ENCODE results near the gene ADGRA3. TPM values are rescaled to one million over a fixed set of nuclear protein-coding genes. Genes with fewer than 3 reads are reported as not detected.

Gene ADGRA3
- total RNA-seq, 4 donors from 2014 or later = 14.9 to 26.3 (median 20.2) TPM

DNA sequence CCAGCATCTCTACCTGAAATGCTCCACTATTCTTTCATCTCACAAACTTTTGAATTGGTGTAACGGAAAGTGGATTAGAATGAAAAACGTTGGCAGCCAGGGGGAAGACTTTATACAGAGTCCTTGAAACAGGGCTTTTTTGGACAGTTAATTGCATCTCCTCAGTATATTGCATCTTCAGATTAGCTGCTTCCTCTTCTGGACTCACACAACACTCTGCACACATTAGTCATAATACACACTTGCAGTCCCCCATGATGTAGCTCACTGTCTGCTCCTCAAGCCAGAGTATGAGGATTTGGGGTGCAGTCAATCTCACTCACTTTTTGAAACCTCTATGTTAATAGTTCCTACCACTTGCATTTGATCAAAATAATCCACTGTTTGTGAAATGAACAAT, 101.0 kb downstream of the ADGRA3 start:
- Histone ChIP-seq H3K9me3 (no peaks in the 10 kb centered on the region), H3K36me3 (peaks cover 0 to 23% (median 0%) of the 10 kb centered on the region in 3 donors), H3K27me3 (no peaks in the 10 kb centered on the region), H3K4me1 (no peaks in the 10 kb centered on the region), H3K27ac (no peak overlapping the region), H3K4me3 (no peak overlapping the region)
- DNase-seq (ENCODE audit: low spot score in 2 of 2) = no peak
- TF ChIP-seq EP300 (IDR thresholded peaks at IDR 0.05) (no peak), POLR2A (IDR thresholded peaks at IDR 0.05) (no peak), CTCF (IDR thresholded peaks at IDR 0.05) (no peak)
- 74 to 75% methylated on average over 2 of the region's 2 CpGs for WGBS, 2 donors

- Histone ChIP-seq H3K36me3 (peaks cover 0 to 17% (median 0%) of the 10 kb centered on the region in 3 donors), H3K4me1 (no peaks in the 10 kb centered on the region), H3K27me3 (no peaks in the 10 kb centered on the region), H3K27ac (no peak overlapping the region), H3K4me3 (no peak overlapping the region), H3K9me3 (no peaks in the 10 kb centered on the region)
- WGBS, 2 donors = 66 to 72% methylated on average over 4 of the region's 4 CpGs
- TF ChIP-seq CTCF (IDR thresholded peaks at IDR 0.05) = no peak
- TF ChIP-seq EP300 (IDR thresholded peaks at IDR 0.05) = no peak
- TF ChIP-seq POLR2A (IDR thresholded peaks at IDR 0.05) = no peak
- DNase-seq (ENCODE audit: low spot score in 2 of 2) = no peak
Observed at GRCh38 chr4:22413471-22413870, 102.4 kb downstream of the ADGRA3 start.

DNA sequence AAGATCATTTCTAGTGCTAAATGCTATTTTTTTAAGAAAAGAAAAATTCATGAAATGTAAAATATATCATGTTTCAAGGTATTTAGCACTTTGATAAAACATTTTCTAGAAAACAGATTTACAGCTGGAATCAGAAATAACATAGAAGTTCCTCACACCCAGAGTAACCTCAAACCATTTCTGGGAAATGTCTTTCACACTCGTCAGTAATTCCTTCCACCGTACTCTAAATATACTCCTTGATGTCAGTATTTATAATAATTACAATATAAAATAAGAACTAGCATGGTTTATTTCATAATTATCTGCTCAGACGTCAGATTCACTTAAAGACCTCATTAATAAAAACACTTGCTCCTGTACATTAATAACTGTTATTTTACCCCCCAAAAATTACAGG, 103.9 kb downstream of the ADGRA3 start:
- Histone ChIP-seq H3K36me3 (peaks cover 0 to 14% (median 0%) of the 10 kb centered on the region in 3 donors), H3K4me3 (no peak overlapping the region), H3K27me3 (no peaks in the 10 kb centered on the region), H3K9me3 (no peaks in the 10 kb centered on the region), H3K4me1 (no peaks in the 10 kb centered on the region), H3K27ac (no peak overlapping the region)
- DNase-seq (ENCODE audit: low spot score in 2 of 2) = no peak
- 91 to 93% methylated on average over 3 of the region's 3 CpGs for WGBS, 2 donors
- TF ChIP-seq POLR2A (IDR thresholded peaks at IDR 0.05) (no peak), CTCF (IDR thresholded peaks at IDR 0.05) (no peak), EP300 (IDR thresholded peaks at IDR 0.05) (no peak)

DNA sequence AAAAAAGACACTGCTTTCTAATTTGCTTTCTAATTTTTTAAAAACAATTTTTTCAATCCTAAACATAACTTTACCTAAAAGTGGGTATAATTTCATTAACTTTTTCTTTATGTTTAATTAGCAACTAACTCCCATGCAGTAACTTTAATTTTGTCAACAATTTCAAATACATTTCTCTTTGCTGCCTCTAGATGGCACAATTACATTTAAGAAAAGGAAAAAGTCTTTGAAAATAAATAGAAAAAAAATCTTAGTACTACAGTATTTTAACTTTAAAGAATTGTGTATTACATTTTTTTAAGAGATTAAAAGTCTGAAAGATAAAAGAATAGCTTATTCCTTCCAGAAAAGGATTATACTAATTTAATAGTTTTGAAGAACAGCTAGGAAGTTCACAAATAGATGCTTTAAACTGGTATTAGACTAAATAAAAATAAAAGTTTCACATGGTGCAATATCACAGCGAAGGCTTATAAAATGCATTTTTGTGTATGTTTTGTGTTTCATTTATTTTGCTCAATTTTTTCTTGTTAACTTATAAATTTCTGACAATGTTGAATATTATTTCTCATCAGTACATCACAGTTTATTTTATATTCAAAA, 105.1 kb downstream of the ADGRA3 start:
- H3K27ac ChIP-seq = no peak overlapping the region
- no peak for DNase-seq (ENCODE audit: low spot score in 2 of 2)
- H3K27me3 ChIP-seq = no peaks in the 10 kb centered on the region
- H3K36me3 ChIP-seq = peaks cover 0 to 14% (median 0%) of the 10 kb centered on the region in 3 donors
- WGBS, 2 donors = 93 to 97% methylated on average over 1 of the region's 1 CpG
- H3K4me3 ChIP-seq = no peak overlapping the region
- no peaks in the 10 kb centered on the region for H3K9me3 ChIP-seq
- TF ChIP-seq POLR2A (IDR thresholded peaks at IDR 0.05) (no peak), CTCF (IDR thresholded peaks at IDR 0.05) (peak; percentile 38 to 62 (median 46))
- no peaks in the 10 kb centered on the region for H3K4me1 ChIP-seq

- no peak overlapping the region for H3K27ac ChIP-seq
- peaks cover 0 to 27% (median 0%) of the 10 kb centered on the region in 3 donors for H3K36me3 ChIP-seq
- TF ChIP-seq CTCF (IDR thresholded peaks at IDR 0.05) (no peak), EP300 (IDR thresholded peaks at IDR 0.05) (no peak), POLR2A (IDR thresholded peaks at IDR 0.05) (no peak)
- no peak for DNase-seq (ENCODE audit: low spot score in 2 of 2)
- no peak overlapping the region for H3K4me3 ChIP-seq
- H3K27me3 ChIP-seq = no peaks in the 10 kb centered on the region
- H3K9me3 ChIP-seq = no peaks in the 10 kb centered on the region
- 76 to 83% methylated on average over 1 of the region's 1 CpG for WGBS, 2 donors
- no peaks in the 10 kb centered on the region for H3K4me1 ChIP-seq
Observed at GRCh38 chr4:22408474-22408873, 107.4 kb downstream of the ADGRA3 start.

All from tibial nerve (tissue), 4 donors.